Calu3 (cell line): ENCODE results near the gene MUC20. TPM values are rescaled to one million over a fixed set of nuclear protein-coding genes. Genes with fewer than 3 reads are reported as not detected.
"Not testable (repeated sequence)": the region's sequence is repeated elsewhere in the genome, so short reads cannot be mapped to it uniquely, and the experiment has no call there.

Source experiments
- BruUV-seq: library from RNA; stranded (reverse); fragments of 400-500 nt; replicated peaks from 2 replicates; lab custom pipeline; 2021; lab: Mats Ljungman, UMichigan
- CTCF ChIA-PET: fragments of 300-600 bp; sonication (Branson Sonifier 250); formaldehyde crosslinking; loops from one replicate; lab custom pipeline; 2022; ENCODE audit warnings: antibody characterized with exemption; lab: Charles Lee
- DNase-seq: peaks from one replicate; pipeline ENCODE4 v3.0.0; 2022
- H3K27ac Mint-ChIP-seq: one replicate; pipeline ENCODE4 v1.8.0; 2022; ENCODE audit warnings: mixed read lengths; ENCODE audit not compliant: unreplicated experiment
- H3K27me3 Mint-ChIP-seq: one replicate; pipeline ENCODE4 v1.8.0; 2022; ENCODE audit warnings: mixed read lengths; ENCODE audit not compliant: unreplicated experiment
- H3K36me3 Mint-ChIP-seq: one replicate; pipeline ENCODE4 v1.8.0; 2022; ENCODE audit warnings: mild to moderate bottlenecking, moderate library complexity, mixed read lengths; ENCODE audit not compliant: insufficient read depth, unreplicated experiment
- H3K4me1 Mint-ChIP-seq: one replicate; pipeline ENCODE4 v1.8.0; 2022; ENCODE audit warnings: mild to moderate bottlenecking, low read depth, mixed read lengths; ENCODE audit not compliant: unreplicated experiment
- H3K4me3 Mint-ChIP-seq: one replicate; pipeline ENCODE4 v1.8.0; 2022; ENCODE audit warnings: mild to moderate bottlenecking, low read depth, moderate library complexity, mixed read lengths; ENCODE audit not compliant: unreplicated experiment
- H3K9me3 Mint-ChIP-seq: one replicate; pipeline ENCODE4 v1.8.0; 2022; ENCODE audit warnings: low read depth, mixed read lengths; ENCODE audit not compliant: unreplicated experiment
- intact Hi-C: fragments of 100-400 bp; cut with micrococcal nuclease; formaldehyde crosslinking; loops from one replicate; pipeline ENCODE4 v1.10.0; 2022; ENCODE audit not compliant: unreplicated experiment
- total RNA-seq: library from RNA; stranded (reverse); gene quantifications from 2 replicates; pipeline ENCODE4 v1.2.3, GENCODE V29; 2022
- TF ChIP-seq, protein P1 (sequence below): fragments of 200-600 bp; IDR thresholded peaks from one replicate; pipeline ENCODE4 v1.8.0; 2022; ENCODE audit warnings: antibody characterized with exemption; ENCODE audit not compliant: unreplicated experiment

MUC20 gene
- total RNA-seq, 1 experiment from 2014 or later, result 83.1 TPM

GRCh38 chr3:195711813-195712534 lies 8.8 kb upstream of the MUC20 start:
- CTCF ChIA-PET, result interaction anchor here (0.6 to 1.1 kb wide), 3 partner anchors 8 to 555 kb away, joined by 3 to 4 read pairs (median 4); no protein-coding TSS in a partner anchor
- TF ChIP-seq, protein P1, sequence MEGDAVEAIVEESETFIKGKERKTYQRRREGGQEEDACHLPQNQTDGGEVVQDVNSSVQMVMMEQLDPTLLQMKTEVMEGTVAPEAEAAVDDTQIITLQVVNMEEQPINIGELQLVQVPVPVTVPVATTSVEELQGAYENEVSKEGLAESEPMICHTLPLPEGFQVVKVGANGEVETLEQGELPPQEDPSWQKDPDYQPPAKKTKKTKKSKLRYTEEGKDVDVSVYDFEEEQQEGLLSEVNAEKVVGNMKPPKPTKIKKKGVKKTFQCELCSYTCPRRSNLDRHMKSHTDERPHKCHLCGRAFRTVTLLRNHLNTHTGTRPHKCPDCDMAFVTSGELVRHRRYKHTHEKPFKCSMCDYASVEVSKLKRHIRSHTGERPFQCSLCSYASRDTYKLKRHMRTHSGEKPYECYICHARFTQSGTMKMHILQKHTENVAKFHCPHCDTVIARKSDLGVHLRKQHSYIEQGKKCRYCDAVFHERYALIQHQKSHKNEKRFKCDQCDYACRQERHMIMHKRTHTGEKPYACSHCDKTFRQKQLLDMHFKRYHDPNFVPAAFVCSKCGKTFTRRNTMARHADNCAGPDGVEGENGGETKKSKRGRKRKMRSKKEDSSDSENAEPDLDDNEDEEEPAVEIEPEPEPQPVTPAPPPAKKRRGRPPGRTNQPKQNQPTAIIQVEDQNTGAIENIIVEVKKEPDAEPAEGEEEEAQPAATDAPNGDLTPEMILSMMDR, result no peak
- intact Hi-C loops, result loop anchor here (10.0 kb wide), 1 partner anchor 143 kb away; no protein-coding TSS in a partner anchor
- H3K4me1 Mint-ChIP-seq, result peaks cover 29% of the 10 kb centered on the region
- DNase-seq, result no peak
- H3K36me3 Mint-ChIP-seq, result peaks cover 44% of the 10 kb centered on the region
- no peaks in the 10 kb centered on the region for H3K27me3 Mint-ChIP-seq
- H3K27ac Mint-ChIP-seq, result peak overlapping the region; percentile 2
- peaks cover 4% of the 10 kb centered on the region for H3K9me3 Mint-ChIP-seq
- H3K4me3 Mint-ChIP-seq, result no peak overlapping the region
- no TSS peak for BruUV-seq

DNA sequence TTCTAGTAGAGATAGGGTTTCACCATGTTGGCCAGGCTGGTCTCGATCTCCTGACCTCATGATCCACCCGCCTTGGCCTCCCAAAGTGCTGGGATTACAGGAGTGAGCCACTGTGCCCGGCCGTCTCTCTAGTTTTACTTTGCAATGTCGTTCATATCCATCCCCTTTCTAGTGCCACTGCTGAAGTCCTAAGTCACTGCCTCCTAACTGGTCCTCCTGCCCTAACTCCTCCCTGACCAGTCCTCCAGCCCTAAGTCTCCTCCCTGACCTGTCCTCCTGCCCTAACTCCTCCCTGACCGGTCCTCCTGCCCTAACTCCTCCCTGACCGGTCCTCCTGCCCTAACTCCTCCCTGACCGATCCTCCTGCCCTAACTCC lies 8.3 kb upstream of the MUC20 start:
- CTCF ChIA-PET, result interaction anchor here (0.7 kb wide), 1 partner anchor 554 kb away, joined by 4 read pairs; no protein-coding TSS in a partner anchor

DNA sequence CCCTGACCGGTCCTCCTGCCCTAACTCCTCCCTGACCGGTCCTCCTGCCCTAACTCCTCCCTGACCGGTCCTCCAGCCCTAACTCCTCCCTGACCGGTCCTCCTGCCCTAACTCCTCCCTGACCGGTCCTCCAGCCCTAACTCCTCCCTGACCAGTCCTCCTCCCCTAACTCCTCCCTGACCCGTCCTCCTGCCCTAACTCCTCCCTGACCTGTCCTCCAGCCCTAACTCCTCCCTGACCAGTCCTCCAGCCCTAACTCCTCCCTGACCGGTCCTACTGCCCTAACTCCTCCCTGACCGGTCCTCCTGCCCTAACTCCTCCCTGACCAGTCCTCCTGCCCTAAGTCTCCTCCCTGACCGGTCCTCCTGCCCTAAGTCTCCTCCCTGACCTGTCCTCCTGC lies 7.6 kb upstream of the MUC20 start:
- H3K36me3 Mint-ChIP-seq, result peaks cover 48% of the 10 kb centered on the region
- intact Hi-C loops, result loop anchor here (10.0 kb wide), 1 partner anchor 142 kb away; no protein-coding TSS in a partner anchor
- BruUV-seq, H3K27ac Mint-ChIP-seq, H3K27me3 Mint-ChIP-seq, CTCF ChIA-PET, DNase-seq, H3K9me3 Mint-ChIP-seq, H3K4me3 Mint-ChIP-seq: not testable (repeated sequence)
- H3K4me1 Mint-ChIP-seq, result peaks cover 41% of the 10 kb centered on the region

More for the DNA sequence above, 8.3 kb upstream of the MUC20 start:
- H3K4me3 Mint-ChIP-seq, DNase-seq, H3K27me3 Mint-ChIP-seq, H3K9me3 Mint-ChIP-seq, BruUV-seq: not testable (repeated sequence)
- Mint-ChIP-seq H3K27ac (peak overlapping the region; percentile 2), H3K36me3 (peaks cover 49% of the 10 kb centered on the region), H3K4me1 (peaks cover 34% of the 10 kb centered on the region)
- intact Hi-C loops, result loop anchor here (10.0 kb wide), 1 partner anchor 142 kb away; no protein-coding TSS in a partner anchor

DNA sequence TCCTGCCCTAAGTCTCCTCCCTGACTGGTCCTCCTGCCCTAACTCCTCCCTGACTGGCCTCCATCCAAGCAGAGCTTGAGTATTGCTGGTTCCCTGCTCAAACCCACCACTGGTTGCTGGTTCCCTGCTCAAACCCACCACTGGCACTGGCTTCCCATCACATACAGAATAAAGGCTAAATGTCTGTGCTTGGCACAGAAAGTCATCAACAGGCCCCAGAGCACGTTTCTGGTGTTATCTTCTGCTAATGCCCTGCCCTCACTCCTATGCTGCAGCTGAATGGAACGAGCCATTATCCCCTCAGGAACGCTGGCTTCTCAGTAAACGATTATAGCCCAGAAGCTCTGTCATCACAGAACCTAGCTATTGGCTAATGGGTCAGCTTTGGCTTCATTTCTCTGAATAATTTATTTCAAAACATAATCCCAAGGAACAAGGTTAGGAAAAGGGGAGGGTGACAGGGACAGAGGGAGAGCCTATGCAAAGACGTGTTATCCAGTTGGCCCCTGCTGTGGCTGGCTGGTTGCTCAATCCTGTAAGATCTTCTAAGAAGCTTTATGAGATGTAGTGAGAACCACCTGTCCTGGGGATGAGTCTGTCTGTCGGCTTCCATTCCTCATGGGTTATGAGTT lies 6.3 kb upstream of the MUC20 start:
- CTCF ChIA-PET, result interaction anchor here (0.7 to 1.6 kb wide), 2 partner anchors 11 to 417 kb away, joined by 4 to 6 read pairs; no protein-coding TSS in a partner anchor
- TF ChIP-seq, protein P1, result no peak
- no TSS peak for BruUV-seq
- Mint-ChIP-seq H3K4me3 (no peak overlapping the region), H3K36me3 (peaks cover 45% of the 10 kb centered on the region), H3K27me3 (no peaks in the 10 kb centered on the region), H3K27ac (peak overlapping the region; percentile 93), H3K9me3 (peaks cover 4% of the 10 kb centered on the region), H3K4me1 (peaks cover 54% of the 10 kb centered on the region)
- no peak for DNase-seq
- intact Hi-C loops, result loop anchor here (10.0 kb wide), 1 partner anchor 140 kb away; no protein-coding TSS in a partner anchor

GRCh38 chr3:195715134-195715533 lies 5.6 kb upstream of the MUC20 start:
- no peak for DNase-seq
- H3K27ac Mint-ChIP-seq, result peak overlapping the region; percentile 93
- CTCF ChIA-PET, result interaction anchor here (0.7 to 1.6 kb wide), 2 partner anchors 11 to 416 kb away, joined by 4 to 6 read pairs; no protein-coding TSS in a partner anchor
- peaks cover 45% of the 10 kb centered on the region for H3K36me3 Mint-ChIP-seq
- H3K9me3 Mint-ChIP-seq, result peaks cover 2% of the 10 kb centered on the region
- TF ChIP-seq, protein P1, result no peak
- H3K4me1 Mint-ChIP-seq, result peaks cover 61% of the 10 kb centered on the region
- H3K4me3 Mint-ChIP-seq, result no peak overlapping the region
- H3K27me3 Mint-ChIP-seq, result no peaks in the 10 kb centered on the region
- no TSS peak for BruUV-seq
- intact Hi-C loops, result loop anchor here (10.0 kb wide), 1 partner anchor 140 kb away; no protein-coding TSS in a partner anchor
